MG63 (cell line): ENCODE measurements around the gene ZBTB25. TPM values are rescaled to one million over a fixed set of nuclear protein-coding genes. Genes with fewer than 3 reads are reported as not detected.

ENCODE experiments used
- DNase-seq: peaks from one replicate; pipeline ENCODE4 v3.0.0-alpha.2; 2020
- H3K27me3 ChIP-seq: fragments of 250-450 bp; sonication (Bioruptor Pico); 2 replicates; pipeline ENCODE4 v1.5.1; 2020; ENCODE audit warnings: mild to moderate bottlenecking, moderate library complexity
- H3K36me3 ChIP-seq: fragments of 250-450 bp; sonication (Bioruptor Pico); 2 replicates; pipeline ENCODE4 v1.5.1; 2020; ENCODE audit warnings: mild to moderate bottlenecking, moderate library complexity
- H3K4me3 ChIP-seq: fragments of 250-450 bp; sonication (Bioruptor Pico); 2 replicates; pipeline ENCODE4 v1.5.1; 2020; ENCODE audit warnings: mild to moderate bottlenecking, moderate library complexity
- H3K9me3 ChIP-seq: fragments of 250-450 bp; sonication (Bioruptor Pico); 2 replicates; pipeline ENCODE4 v1.5.1; 2020; ENCODE audit warnings: mild to moderate bottlenecking, moderate library complexity
- total RNA-seq: library from RNA; depleted of rRNA; stranded (reverse); fragments of >200 nt; shearing (Covaris generic); gene quantifications from 2 replicates; pipeline ENCODE4 v1.2.3, GENCODE V29; 2014; ENCODE audit warnings: low replicate concordance

The ZBTB25 gene
- total RNA-seq, 1 experiment from 2014 or later: 1.6 TPM

GRCh38 chr14:64434528-64434927 lies 69.1 kb downstream of the ZBTB25 start:
- Histone ChIP-seq H3K27me3 (no peaks in the 10 kb centered on the region), H3K9me3 (no peaks in the 10 kb centered on the region), H3K36me3 (peaks cover 54% of the 10 kb centered on the region), H3K4me3 (no peak overlapping the region)
- no peak for DNase-seq

- no peaks in the 10 kb centered on the region for H3K9me3 ChIP-seq
- no peaks in the 10 kb centered on the region for H3K27me3 ChIP-seq
- peak; percentile 24 for DNase-seq
- H3K36me3 ChIP-seq: peaks cover 29% of the 10 kb centered on the region
- no peak overlapping the region for H3K4me3 ChIP-seq
Observed at GRCh38 chr14:64423987-64424386, 79.7 kb downstream of the ZBTB25 start.

- no peak for DNase-seq
- H3K9me3 ChIP-seq: no peaks in the 10 kb centered on the region
- peaks cover 33% of the 10 kb centered on the region for H3K36me3 ChIP-seq
Observed at GRCh38 chr14:64422756-64423155, 80.9 kb downstream of the ZBTB25 start.

GRCh38 chr14:64422005-64422404 lies 81.6 kb downstream of the ZBTB25 start:
- peaks cover 33% of the 10 kb centered on the region for H3K36me3 ChIP-seq
- H3K4me3 ChIP-seq: no peak overlapping the region
- H3K9me3 ChIP-seq: no peaks in the 10 kb centered on the region

More at GRCh38 chr14:64422756-64423155, 80.9 kb downstream of the ZBTB25 start:
- no peak overlapping the region for H3K4me3 ChIP-seq
- no peaks in the 10 kb centered on the region for H3K27me3 ChIP-seq

GRCh38 chr14:64421166-64421565 lies 82.5 kb downstream of the ZBTB25 start:
- no peaks in the 10 kb centered on the region for H3K9me3 ChIP-seq
- H3K36me3 ChIP-seq: peaks cover 37% of the 10 kb centered on the region
- no peak overlapping the region for H3K4me3 ChIP-seq
- H3K27me3 ChIP-seq: no peaks in the 10 kb centered on the region
- peak; percentile 36 for DNase-seq

More at GRCh38 chr14:64422005-64422404, 81.6 kb downstream of the ZBTB25 start:
- H3K27me3 ChIP-seq: no peaks in the 10 kb centered on the region
- no peak for DNase-seq

GRCh38 chr14:64419003-64419402 lies 84.6 kb downstream of the ZBTB25 start:
- DNase-seq: no peak
- Histone ChIP-seq H3K4me3 (no peak overlapping the region), H3K27me3 (no peaks in the 10 kb centered on the region), H3K9me3 (no peaks in the 10 kb centered on the region), H3K36me3 (peaks cover 35% of the 10 kb centered on the region)

GRCh38 chr14:64417771-64418125 lies 85.9 kb downstream of the ZBTB25 start:
- no peak for DNase-seq
- no peaks in the 10 kb centered on the region for H3K9me3 ChIP-seq
- peaks cover 32% of the 10 kb centered on the region for H3K36me3 ChIP-seq

GRCh38 chr14:64417055-64417770 lies 86.4 kb downstream of the ZBTB25 start:
- no peaks in the 10 kb centered on the region for H3K9me3 ChIP-seq
- peaks cover 26% of the 10 kb centered on the region for H3K36me3 ChIP-seq
- no peaks in the 10 kb centered on the region for H3K27me3 ChIP-seq
- H3K4me3 ChIP-seq: no peak overlapping the region
- no peak for DNase-seq

More at GRCh38 chr14:64417771-64418125, 85.9 kb downstream of the ZBTB25 start:
- H3K27me3 ChIP-seq: no peaks in the 10 kb centered on the region
- H3K4me3 ChIP-seq: no peak overlapping the region

GRCh38 chr14:64416348-64416932 lies 87.2 kb downstream of the ZBTB25 start:
- no peak for DNase-seq
- H3K36me3 ChIP-seq: peaks cover 25% of the 10 kb centered on the region

GRCh38 chr14:64412237-64412636 lies 91.4 kb downstream of the ZBTB25 start:
- Histone ChIP-seq H3K4me3 (no peak overlapping the region), H3K36me3 (peaks cover 18% of the 10 kb centered on the region), H3K27me3 (no peaks in the 10 kb centered on the region), H3K9me3 (no peaks in the 10 kb centered on the region)
- no peak for DNase-seq

More at GRCh38 chr14:64416348-64416932, 87.2 kb downstream of the ZBTB25 start:
- H3K9me3 ChIP-seq: no peaks in the 10 kb centered on the region
- no peaks in the 10 kb centered on the region for H3K27me3 ChIP-seq
- no peak overlapping the region for H3K4me3 ChIP-seq

GRCh38 chr14:64411001-64411400 lies 92.6 kb downstream of the ZBTB25 start:
- no peak for DNase-seq
- Histone ChIP-seq H3K27me3 (no peaks in the 10 kb centered on the region), H3K36me3 (peaks cover 13% of the 10 kb centered on the region), H3K4me3 (no peak overlapping the region), H3K9me3 (no peaks in the 10 kb centered on the region)

- H3K4me3 ChIP-seq: no peak overlapping the region
- no peaks in the 10 kb centered on the region for H3K27me3 ChIP-seq
- no peaks in the 10 kb centered on the region for H3K9me3 ChIP-seq
- H3K36me3 ChIP-seq: peaks cover 10% of the 10 kb centered on the region
- DNase-seq: peak; percentile 38
Observed at GRCh38 chr14:64410084-64410774, 93.4 kb downstream of the ZBTB25 start.

GRCh38 chr14:64409126-64409920 lies 94.3 kb downstream of the ZBTB25 start:
- no peak overlapping the region for H3K4me3 ChIP-seq
- H3K36me3 ChIP-seq: peaks cover 8% of the 10 kb centered on the region
- DNase-seq: no peak
- no peaks in the 10 kb centered on the region for H3K27me3 ChIP-seq
- H3K9me3 ChIP-seq: no peaks in the 10 kb centered on the region

GRCh38 chr14:64407329-64407728 lies 96.3 kb downstream of the ZBTB25 start:
- Histone ChIP-seq H3K36me3 (peaks cover 17% of the 10 kb centered on the region), H3K9me3 (no peaks in the 10 kb centered on the region), H3K27me3 (no peaks in the 10 kb centered on the region), H3K4me3 (no peak overlapping the region)
- no peak for DNase-seq

- H3K36me3 ChIP-seq: peaks cover 19% of the 10 kb centered on the region
- no peaks in the 10 kb centered on the region for H3K9me3 ChIP-seq
- no peak for DNase-seq
- H3K4me3 ChIP-seq: no peak overlapping the region
- no peaks in the 10 kb centered on the region for H3K27me3 ChIP-seq
Observed at GRCh38 chr14:64405295-64405694, 98.3 kb downstream of the ZBTB25 start.

GRCh38 chr14:64401949-64402348 lies 101.7 kb downstream of the ZBTB25 start:
- DNase-seq: no peak
- H3K9me3 ChIP-seq: no peaks in the 10 kb centered on the region
- H3K4me3 ChIP-seq: no peak overlapping the region
- no peaks in the 10 kb centered on the region for H3K27me3 ChIP-seq
- H3K36me3 ChIP-seq: peaks cover 18% of the 10 kb centered on the region
